DOHH2 (cell line): ENCODE data around the gene FLNB.

Experiments used
- CTCF ChIP-seq: fragments of 200-600 bp; sonication (generic); IDR thresholded peaks from one replicate; pipeline ENCODE4 v1.5.1; 2014; ENCODE audit warnings: antibody characterized with exemption, mild to moderate bottlenecking, low read depth, low read length; ENCODE audit not compliant: poor library complexity, severe bottlenecking
- EZH2phosphoT487 ChIP-seq: fragments of 200-600 bp; sonication (generic); IDR thresholded peaks from 2 replicates; pipeline ENCODE4 v1.6.1; 2017; ENCODE audit warnings: borderline replicate concordance, mild to moderate bottlenecking, antibody characterized with exemption, low read length, moderate library complexity, mixed read lengths

DNA sequence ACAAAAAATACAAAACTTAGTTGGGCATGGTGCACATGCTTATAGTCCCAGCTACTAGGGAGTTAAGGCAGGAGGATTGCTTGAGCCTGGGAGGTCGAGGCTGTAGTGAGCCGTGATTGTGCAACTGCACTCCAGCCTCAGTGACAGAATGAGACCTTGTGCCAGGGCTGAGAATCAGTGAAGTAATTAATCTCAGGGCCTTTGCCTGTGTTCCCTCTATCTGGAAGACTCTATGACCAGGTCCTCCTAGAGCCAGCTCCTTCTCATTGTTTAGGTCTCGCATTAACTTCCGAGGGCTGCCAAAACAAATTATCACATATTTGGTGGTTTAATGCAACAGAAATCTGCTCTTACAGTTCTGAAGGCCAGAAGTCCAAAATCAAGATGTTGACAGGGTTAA, 41.4 kb upstream of the FLNB start:
- TF ChIP-seq CTCF (no peak), EZH2phosphoT487 (no peak)
